ENCODE results near the gene USP22.
"Not testable (repeated sequence)": the region's sequence is repeated elsewhere in the genome, so short reads cannot be mapped to it uniquely, and the experiment has no call there.

USP22 gene

DNA sequence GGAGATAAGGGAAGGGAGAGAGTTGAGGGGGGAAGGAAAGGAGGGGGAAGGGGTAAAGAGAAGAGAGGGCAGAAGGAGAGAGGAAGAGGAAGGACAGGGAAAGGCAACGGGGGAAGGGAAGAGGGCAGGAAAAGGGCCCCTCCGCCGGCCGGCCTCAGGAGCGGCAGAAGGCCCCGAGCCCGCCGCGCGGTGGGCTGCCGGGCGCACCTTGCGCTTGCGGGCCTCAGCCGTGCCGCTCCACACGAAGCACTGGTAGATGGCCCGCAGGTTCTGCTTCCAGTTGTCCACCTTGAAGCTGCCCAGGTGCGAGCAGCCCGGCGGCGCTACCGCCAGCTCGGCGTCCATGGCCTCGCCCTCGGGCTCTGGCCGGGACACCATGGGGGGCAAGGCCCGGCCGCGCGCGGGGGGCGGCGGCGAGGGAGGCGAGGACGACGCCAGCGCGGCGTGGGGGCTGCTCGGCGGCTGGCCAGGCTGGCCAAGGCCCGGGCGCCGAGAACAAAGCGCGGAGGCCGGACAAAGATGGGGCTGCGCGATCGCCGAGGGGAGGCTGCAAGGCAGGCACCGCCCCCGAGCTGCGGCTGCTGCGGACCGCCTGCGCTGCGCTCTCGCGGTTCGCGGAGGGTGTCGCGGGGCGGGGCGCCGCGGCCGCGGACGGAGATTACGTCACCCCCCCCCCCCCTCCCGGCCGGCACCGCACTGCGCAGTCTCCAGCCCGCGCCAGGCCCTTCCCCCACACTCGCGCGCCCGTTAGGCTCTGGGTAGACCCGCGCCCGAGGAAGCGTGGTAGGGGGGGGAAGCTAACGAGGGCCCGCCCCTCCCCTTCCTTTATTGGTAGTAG is at the start of gene USP22:
USP22 (minus strand) TSS at position 554 of the 838 bp plus-strand sequence; CDS start at position 378, 176 bp downstream.
- no peak for DNase-seq (ENCODE audit: low spot score)

GRCh38 chr17:21090902-21091618 is 48.2 kb upstream of the USP22 start:
- no peak for DNase-seq (ENCODE audit: low spot score)

- no peak for DNase-seq (ENCODE audit: low spot score)
Measured at GRCh38 chr17:21089933-21090901, 47.4 kb upstream of the USP22 start.

DNA sequence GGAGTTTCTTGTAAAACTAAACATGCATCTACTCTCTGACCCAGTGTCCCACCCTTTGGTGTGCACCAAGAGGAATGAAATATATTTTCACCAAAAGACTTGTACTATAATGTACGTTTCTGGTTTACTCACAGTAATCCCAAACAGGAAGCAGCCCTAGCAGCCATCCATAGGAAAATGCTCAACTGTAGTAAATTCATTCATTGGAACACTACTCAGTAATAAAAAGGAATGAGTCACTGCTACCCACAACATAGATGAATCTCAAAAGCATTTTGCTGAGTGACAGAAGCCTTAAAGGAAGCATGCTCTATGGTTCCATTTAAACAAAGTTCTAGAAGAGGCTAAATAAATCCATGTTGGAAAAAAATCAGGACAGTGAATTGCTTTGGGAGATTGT is 46.3 kb upstream of the USP22 start:
- peak; percentile 71 for DNase-seq (ENCODE audit: low spot score)

GRCh38 chr17:21085707-21086106 is 42.9 kb upstream of the USP22 start:
- DNase-seq (ENCODE audit: low spot score): no peak

DNA sequence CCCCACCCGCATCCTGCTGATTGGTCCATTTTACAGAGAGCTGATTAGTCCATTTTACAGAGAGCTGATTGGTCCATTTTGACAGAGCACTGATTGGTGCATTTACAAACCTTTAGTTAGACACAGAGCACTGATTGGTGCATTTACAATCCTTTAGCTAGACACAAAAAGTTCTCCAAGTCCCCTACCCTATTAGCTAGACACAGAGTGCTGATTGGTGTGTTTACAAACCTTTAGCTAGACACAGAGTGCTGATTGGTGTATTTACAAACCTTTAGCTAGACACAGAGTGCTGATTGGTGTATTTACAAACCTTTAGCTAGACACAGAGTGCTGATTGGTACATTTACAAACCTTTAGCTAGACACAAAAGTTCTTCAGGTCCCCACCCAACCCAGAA is 42.5 kb upstream of the USP22 start:
- not testable (repeated sequence) for DNase-seq (ENCODE audit: low spot score)

DNA sequence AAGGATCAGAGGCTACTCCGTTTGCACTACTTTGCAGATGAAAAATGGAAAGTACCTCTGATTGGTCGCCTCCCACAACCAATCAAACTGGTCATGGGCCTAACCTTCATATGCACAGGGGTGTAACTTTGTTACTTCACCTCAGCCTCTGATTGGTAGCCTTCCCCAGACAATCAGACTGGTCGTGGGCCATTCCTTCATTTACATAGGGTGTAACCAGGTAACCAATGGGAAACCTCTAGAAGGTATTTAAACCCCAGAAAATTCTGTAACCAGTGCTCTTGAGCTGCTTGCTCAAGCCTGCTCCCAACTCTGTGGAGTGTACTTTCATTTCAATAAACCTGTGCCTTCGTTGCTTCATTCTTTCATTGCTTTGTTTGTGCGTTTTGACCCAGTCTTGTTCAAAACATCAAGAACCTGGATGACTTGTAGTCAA is 39.2 kb upstream of the USP22 start:
- DNase-seq (ENCODE audit: low spot score): no peak

- no peak for DNase-seq (ENCODE audit: low spot score)
Measured at GRCh38 chr17:21079196-21079595, 36.4 kb upstream of the USP22 start.

DNA sequence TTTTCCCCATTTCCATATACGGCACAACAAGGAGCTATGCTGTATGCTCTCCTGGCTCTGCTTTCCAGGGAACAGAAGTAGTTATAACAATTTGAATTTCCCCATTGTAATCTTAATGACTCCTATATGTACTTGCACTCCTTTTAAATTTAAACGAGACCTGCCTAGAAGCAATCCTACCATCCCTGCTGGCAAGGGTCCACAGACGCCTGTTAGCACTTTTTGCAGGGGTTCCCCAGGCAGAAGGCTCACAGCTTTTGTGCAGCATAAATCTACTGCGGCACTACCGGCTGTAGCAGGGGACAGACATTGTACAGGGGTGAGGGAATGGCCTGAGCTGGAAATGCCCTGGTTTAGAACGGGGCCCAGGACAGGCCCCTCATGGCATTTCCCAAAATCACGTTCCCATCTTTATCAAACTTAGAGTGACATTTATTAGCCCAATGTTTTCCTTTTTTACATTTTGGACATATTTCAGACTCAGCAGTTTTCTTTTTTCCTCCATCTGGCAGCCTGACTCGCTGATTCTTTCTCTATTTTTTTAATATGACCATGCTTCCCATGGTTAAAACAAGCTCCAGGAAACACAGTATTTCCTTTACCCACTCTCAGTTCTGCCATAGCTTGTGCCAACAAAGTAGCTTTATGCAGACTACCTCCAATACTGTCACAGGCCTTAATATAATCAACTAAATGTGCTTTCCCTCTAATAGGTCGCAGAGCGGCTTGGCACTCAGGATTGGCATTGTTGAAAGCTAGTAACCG is 35.4 kb upstream of the USP22 start:
- no peak for DNase-seq (ENCODE audit: low spot score)

- DNase-seq (ENCODE audit: low spot score): no peak
Measured at GRCh38 chr17:21077281-21077680, 34.5 kb upstream of the USP22 start.

DNA sequence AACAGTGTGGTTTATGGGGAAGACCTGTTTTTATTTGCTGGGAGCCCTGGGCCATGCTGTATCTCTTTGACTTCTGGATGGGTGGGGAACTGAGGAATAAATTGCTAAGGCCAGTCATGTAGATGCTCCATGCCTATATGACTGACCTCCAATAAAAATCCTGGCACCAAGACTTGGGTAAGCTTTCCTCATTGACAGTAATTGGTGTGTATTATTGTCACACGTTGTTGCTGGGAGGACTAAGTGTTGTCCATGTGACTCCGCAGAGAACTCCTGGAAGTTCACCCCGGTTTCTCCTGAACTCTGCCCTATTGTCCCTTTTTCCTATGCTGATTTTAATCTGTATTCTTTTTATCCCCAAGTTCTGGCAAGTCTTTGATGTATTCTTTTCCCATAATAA is 33.4 kb upstream of the USP22 start:
- no peak for DNase-seq (ENCODE audit: low spot score)

GRCh38 chr17:21075739-21076085 is 32.9 kb upstream of the USP22 start:
- DNase-seq (ENCODE audit: low spot score): no peak

DNA sequence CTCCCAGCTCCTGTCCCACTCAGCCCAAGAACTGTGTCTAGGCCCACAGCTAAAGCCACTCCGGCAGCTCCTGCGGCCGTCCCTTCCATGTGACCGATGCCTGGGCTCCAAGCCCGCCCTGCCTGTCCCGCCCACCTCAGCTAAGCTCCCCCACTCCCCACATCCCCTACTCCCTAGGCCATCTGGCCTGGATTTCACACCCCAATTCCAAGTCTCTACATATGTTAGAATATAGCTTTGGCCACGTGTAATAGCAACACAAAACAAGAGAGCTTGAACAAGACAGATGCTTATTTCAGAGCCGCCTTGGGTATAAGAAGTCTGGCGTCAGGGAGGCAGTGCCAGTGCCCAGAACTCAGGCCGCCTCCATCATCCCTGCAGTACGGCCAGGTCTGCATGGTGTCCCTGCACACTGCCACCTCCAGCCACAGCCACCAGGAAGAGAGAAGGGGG is 30.0 kb upstream of the USP22 start:
- no peak for DNase-seq (ENCODE audit: low spot score)

- no peak for DNase-seq (ENCODE audit: low spot score)
Measured at GRCh38 chr17:21066394-21066793, 23.6 kb upstream of the USP22 start.

GRCh38 chr17:21061971-21062526 is 19.2 kb upstream of the USP22 start:
- DNase-seq (ENCODE audit: low spot score): no peak

DNA sequence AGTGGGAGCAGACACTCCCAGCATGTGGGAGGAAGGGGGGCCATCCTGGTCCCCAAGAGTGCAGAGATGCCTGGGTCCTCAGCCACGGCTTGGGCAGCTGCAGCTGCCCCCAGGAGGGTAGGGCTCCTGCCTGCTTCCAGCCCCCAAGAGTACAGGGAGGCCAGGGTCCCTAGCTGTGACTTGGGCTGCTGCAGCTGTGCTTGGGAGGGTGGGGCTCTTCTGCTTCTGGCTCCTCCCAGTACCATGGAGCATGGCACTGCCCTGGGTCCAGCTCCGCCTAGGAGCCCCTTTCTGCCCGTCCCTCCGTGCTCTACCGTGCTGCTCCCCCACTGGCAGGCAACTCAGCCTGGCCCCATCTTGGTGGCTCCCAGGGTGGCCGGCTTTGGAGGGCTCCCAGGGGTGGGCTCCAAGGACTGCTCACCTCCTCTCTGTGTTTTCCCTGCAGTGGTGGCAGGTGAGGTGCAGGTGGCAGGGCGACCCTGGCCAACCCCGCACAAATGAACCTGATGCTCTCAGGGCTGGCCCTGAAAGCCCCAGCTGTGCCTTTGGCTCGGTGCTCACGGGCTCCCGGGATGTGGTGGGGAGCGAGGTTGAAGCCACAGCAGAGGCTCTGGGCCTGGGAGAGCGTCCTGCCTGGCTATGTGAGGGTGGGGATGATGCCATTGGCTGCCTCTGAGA is 18.5 kb upstream of the USP22 start:
- no peak for DNase-seq (ENCODE audit: low spot score)

DNA sequence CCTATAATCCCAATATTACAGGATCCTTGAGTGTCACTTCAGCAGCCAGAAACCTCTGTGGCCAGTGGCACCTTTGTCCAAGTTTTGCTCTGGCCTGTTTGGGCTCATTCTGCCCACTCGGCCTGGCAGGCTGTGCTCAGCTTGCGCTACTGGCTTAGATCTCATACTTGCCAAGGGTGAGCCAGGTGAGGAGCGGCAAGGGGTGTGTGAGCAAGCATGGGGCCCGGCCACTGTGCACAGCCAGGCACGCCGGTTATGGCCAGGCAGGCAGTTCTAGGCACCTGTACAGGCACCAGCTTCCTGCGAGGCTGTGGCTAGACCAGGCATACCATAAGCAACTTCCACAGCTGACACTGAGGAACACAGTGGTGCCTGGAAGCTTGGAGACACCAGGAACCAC is 16.9 kb upstream of the USP22 start:
- DNase-seq (ENCODE audit: low spot score): no peak

DNA sequence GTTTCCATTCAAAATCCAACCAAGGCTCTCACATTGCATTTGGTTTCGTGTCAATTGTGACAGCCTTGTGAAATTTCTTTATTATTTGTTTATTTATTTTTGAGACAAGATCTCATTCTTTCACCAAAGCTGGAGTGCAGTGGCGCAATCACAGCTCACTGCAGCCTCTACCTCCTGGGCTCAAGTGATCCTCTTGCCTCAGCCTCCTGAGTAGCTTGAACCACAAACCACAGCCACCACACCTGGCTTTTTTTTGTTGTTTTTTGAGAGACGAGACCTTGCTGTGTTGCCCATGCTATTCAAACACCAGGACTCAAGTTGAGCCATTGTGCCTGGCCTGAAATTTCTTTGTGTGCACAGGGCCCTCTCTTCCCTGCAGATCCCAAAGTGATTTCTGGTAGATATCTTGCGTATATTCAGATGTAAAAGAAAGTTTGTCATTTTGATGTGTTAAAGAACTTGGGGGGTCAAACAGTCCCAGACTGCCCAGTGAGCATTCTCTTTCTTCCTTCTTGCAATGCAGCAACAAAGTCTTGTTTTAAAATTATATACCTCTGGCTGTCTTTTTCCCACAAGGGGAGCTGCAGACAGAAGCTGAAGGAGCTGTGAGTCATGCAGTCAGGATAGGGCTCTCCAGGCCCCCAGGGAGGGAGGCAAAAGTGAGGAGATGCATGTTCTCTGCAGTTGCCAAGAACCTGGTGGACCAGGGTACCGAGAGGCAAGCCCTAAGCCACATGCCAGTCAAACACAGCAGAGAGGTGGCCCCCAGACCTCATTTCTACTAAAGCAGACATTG is 15.5 kb upstream of the USP22 start:
- DNase-seq (ENCODE audit: low spot score): peak; percentile 37

- not testable (repeated sequence) for DNase-seq (ENCODE audit: low spot score)
Measured at GRCh38 chr17:21053056-21053455, 10.2 kb upstream of the USP22 start.

DNA sequence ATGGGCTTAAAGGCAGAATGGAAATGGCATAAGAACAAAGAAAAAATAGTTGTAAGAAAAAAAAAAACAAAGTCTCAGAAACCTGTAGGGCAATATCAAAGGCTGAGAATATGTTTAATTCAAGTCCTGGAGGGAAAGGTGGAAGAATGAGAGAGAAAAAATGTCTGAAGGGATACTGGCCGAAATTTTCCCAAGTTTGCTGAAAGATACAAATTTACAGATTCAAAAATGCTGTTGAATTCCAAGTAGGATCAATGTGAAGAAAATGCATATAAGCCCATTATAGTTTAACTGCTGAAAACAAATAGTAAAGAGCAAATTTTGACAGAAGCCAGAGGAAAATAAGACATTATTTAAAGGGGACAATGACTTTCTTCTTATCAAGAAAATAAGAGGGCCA is 6.6 kb upstream of the USP22 start:
- no peak for DNase-seq (ENCODE audit: low spot score)
